ENCODE measurements around the gene C2CD2L.
"Not testable (repeated sequence)": the region's sequence is repeated elsewhere in the genome, so short reads cannot be mapped to it uniquely, and the experiment has no call there.

C2CD2L gene

DNA sequence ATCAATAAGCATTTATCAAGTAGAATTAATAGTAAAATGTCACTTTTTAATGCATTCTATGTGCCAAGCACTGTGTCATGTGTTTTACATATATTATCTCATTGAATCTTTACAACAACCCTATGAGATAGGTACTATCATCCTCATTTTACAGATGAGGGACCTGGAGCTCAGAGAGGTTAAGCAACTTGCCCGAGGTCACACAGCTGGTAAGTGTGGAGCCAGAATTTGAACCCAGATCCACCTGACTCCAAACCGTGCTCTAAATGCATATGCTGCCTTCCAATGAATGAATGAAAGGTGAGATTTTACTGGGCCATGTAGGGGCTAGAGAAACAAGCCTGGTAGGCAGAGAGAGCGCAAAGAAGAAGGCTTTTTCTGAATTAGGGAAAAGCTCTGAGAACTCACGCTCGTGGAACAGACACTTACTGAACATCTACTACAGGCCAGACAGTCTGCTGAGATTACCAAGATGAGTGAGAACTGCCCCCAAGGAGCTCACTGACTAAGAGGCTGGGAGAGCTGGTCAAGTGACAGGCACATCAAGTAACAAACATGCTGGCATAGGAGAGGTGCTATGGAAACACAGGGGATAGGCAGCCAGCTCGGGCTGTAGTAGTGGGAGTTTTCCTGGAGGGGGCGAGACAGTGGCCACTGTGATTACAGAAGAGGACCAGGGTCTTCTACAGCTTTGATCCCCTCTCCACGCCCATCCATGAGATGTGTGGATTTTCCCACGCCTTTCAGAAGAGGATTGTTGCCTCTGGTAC, 46.1 kb downstream of the C2CD2L start:
- DNase-seq = no peak

DNA sequence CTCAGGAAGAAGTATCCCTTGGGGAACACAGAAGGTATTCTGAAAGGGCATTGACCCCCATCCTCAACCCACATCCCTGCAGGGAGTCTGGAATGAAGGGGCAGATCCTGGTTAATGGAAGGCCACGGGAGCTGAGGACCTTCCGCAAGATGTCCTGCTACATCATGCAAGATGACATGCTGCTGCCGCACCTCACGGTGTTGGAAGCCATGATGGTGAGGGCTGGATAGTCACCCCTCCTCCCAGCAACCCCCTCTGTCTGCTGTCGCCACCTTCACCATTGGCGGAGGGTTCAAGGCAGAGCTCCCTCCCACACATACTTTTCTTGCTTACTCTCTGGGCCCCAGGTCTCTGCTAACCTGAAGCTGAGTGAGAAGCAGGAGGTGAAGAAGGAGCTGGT, 47.0 kb downstream of the C2CD2L start:
- no peak for DNase-seq

DNA sequence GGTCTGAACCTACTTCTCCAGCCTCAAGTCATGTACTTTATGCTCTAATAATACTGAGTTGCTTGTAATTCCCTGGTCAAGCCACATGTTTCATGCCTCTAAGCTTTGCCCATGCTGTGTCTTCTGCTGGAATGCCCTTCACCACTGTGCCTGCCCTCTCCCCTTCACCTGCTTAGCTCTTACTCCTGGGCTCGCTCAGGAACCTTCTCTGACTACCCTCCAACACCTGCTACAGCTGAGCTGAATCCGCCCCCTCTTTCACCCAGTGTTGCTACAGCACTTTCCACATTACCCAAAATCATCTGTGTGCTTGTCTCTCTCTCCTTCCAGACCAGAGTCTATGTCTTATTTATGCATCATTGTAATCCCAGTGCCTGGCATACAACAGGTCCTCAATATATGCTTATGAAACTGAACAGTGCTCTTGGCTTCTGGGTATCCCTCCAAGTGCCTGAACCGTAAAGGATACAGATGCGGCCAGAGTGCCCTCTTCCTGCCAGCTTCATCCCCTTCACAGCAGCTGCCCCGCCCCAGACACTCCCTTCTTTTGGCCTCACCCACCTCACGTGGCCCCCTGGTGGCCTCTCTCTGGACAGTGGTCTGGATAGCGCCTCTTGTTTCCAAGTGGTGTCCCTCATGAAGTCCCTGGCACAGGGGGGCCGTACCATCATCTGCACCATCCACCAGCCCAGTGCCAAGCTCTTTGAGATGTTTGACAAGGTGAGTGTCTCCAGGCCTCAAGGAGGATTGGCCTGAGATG, 48.8 kb downstream of the C2CD2L start:
- no peak for DNase-seq

DNA sequence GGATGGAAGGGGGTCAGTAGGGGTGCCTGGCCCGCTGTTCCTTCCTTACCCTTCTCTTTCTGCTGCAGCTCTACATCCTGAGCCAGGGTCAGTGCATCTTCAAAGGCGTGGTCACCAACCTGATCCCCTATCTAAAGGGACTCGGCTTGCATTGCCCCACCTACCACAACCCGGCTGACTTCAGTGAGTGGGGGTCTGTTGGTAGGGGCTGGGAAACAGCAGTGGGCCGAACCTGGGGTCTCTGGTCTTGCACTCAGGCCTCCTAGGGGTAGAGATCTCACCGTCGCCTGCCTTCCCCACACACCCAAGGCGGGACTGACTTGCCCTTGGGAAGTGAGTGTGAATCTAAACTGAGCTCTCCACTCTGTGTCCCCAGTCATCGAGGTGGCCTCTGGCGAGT, 49.4 kb downstream of the C2CD2L start:
- DNase-seq = no peak

DNA sequence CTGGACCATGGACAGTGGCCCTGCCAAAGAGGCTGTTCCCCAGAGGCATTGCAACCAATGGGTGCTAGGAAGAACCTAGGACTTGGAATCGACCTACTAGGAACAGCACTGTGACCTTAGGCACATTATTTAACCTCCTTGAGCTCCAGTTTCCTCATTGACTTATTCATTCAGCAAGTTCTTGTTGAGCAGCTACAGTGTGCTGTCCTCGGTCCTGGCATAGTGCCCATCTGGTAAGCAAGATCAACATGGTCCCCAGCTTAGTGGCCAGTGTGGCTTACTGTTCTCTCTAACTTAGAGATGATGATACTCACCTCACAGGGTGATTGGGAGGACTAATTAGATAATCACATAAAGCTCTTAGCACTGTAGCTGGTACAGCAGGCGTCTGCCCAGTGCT, 49.9 kb downstream of the C2CD2L start:
- DNase-seq = no peak

DNA sequence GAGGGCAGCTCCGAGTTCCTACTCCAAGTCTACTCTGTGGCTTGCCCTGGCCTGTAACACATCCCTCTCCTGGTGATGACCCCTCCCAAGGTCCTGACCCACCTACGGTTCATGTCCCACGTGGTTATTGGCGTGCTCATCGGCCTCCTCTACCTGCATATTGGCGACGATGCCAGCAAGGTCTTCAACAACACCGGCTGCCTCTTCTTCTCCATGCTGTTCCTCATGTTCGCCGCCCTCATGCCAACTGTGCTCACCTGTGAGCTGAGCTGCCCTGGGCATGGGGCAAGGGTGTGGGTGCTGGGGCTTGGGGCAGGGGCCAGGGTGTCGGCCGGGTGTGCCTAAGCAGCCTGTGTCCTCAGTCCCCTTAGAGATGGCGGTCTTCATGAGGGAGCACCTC, 51.3 kb downstream of the C2CD2L start:
- no peak for DNase-seq

DNA sequence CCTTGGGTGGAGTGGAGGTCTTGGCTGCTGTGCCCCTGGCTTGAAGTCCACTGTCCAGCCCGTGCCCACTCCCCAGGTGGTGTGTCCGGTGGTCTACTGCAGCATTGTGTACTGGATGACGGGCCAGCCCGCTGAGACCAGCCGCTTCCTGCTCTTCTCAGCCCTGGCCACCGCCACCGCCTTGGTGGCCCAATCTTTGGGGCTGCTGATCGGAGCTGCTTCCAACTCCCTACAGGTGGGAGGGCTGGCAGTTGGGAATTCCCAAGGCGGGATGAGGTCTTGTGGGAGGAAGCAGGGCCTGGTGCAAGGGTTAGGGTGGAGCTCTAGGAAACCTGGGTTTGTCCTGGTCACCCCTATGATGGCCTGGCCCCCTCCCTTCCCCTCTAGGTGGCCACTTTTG, 53.0 kb downstream of the C2CD2L start:
- DNase-seq = no peak

DNA sequence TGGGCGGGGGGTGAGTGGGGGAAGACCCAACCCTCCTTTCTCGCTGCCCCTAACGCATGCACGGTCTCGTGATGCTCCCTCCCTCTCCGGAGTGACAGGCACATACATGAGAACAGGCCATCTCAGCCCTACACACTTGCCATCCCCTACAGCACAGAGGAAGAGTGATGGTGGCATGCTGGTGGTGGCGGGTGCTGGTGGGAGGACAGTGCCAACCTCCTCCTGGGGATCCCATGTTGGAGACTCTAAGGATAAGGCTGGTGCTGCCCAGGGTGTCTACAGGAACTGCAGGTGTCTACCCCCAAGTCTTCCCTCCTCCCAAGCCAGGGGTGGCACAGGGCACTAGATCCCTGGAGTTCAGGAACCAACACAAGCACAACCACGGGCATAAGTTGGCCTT, 54.7 kb downstream of the C2CD2L start:
- no peak for DNase-seq

DNA sequence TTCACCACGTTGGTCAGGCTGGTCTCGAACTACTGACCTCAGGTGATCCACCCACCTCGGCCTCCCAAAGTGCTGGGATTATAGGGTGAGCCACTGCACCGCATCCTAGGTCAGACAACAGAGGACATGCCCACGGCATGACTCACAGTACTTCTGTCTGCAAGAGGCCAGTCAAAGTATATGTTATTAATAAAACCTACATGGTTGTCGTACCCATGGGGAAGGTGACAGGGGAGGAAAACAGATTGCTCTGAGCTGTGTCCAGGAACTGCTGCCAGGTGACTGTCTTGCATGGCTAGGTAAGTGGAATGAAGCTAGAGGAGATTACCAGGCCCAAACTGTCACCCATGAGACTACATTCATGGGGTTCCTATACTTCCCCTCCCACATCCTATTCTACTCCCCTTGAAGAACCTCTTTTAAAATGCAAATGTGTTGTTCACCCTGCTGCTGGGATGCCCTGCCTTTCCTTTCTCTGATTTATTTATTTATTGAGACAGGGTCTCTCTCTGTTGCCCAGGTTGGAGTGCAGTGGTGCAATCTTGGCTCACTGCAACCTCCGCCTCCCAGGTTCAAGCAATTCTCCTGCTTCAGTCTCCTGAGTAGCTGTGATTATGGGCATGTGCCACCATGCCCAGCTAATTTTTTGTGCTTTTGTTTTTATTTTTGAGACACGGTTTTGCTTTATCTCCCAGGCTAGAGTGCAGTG, 59.4 kb downstream of the C2CD2L start:
- DNase-seq = peak; percentile 89

DNA sequence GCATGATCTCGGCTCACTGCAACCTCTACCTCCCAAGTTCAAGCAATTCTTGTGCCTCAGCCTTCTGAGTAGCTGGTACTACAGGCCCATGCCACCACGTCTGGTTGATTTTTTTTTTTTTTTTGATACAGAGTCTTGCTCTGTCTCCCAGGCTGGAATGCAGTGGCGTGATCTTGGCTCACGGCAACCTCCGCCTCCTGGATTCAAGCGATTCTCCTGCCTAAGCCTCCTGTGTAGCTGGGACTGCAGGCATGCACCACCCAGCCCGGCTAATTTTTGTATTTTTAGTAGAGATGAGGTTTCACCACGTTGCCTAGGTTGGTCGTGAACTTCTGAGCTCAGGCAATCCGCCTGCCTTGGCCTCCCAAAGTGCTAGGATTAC, 59.9 kb downstream of the C2CD2L start:
- not testable (repeated sequence) for DNase-seq

DNA sequence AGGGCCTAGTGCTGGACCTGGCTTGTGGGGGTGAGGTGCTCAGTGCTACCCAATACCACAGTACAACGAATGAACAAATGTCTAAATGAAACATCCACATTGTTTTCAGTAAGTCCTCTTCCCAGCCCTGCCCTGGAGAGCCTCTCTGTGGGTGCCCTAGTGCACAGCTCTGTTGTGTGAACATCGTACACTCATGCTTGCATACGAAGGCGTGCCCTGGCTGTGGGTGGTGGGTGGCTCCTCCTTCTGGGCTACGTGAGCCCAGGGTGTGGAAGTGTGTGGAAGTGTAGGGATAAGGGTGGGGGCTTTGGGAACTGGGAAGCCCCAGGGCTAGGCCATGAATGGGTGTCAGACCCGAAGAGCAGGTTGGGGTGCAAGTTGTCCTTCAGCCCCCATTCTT, 60.8 kb downstream of the C2CD2L start:
- no peak for DNase-seq
